Tibial nerve (tissue), 4 donors: ENCODE data around the gene DOP1B. TPM values are rescaled to one million over a fixed set of nuclear protein-coding genes. Genes with fewer than 3 reads are reported as not detected.

Experiments used
- DNase-seq, 2 donors: peaks; one replicate each; pipeline ENCODE4 v3.0.0-alpha.2; 2019; ENCODE audit warnings: low spot score in 2 of 2
- H3K27ac ChIP-seq, 4 donors: fragments of 200-600 bp; sonication (generic) in 3 of 4; one replicate each; pipeline ENCODE4 v1.5.1; 2017 to 2019; ENCODE audit warnings: mild to moderate bottlenecking in 1 of 4
- H3K27me3 ChIP-seq, 2 donors: fragments of 200-600 bp; sonication (generic) in 1 of 2; one replicate each; pipeline versions ENCODE4 v1.5.1 to v1.6.0; 2017 to 2019
- H3K36me3 ChIP-seq, 3 donors: fragments of 200-600 bp; sonication (generic); one replicate each; pipeline ENCODE4 v1.5.1; 2018 to 2019
- H3K4me1 ChIP-seq, 4 donors: fragments of 200-600 bp; sonication (generic) in 3 of 4; one replicate each; pipeline ENCODE4 v1.5.1; 2017 to 2019
- H3K4me3 ChIP-seq, 4 donors: fragments of 200-600 bp; sonication (generic) in 3 of 4; one replicate each; pipeline ENCODE4 v1.5.1; 2017 to 2019; ENCODE audit warnings: mild to moderate bottlenecking in 1 of 4, moderate library complexity in 1 of 4
- H3K9me3 ChIP-seq, 4 donors: fragments of 200-600 bp; sonication (generic) in 3 of 4; one replicate each; pipeline ENCODE4 v1.5.1; 2017 to 2019
- CTCF ChIP-seq, 5 experiments: fragments of 200-600 bp in 3 of 5; fragments of 450-650 bp in 2 of 5; sonication (generic) in 3 of 5; IDR thresholded peaks; one replicate each; pipeline ENCODE4 v1.5.1; 2016 to 2019; ENCODE audit warnings: antibody characterized with exemption in 5 of 5, mild to moderate bottlenecking in 3 of 5, moderate library complexity in 2 of 5
- EP300 ChIP-seq, 2 donors: sonication (generic); formaldehyde crosslinking; IDR thresholded peaks; one replicate each; pipeline ENCODE4 v1.6.1; 2017; ENCODE audit warnings: antibody characterized with exemption in 2 of 2, mild to moderate bottlenecking in 1 of 2
- POLR2A ChIP-seq, 2 donors: fragments of 450-650 bp; IDR thresholded peaks; one replicate each; pipeline ENCODE4 v1.6.1; 2017; ENCODE audit warnings: antibody characterized with exemption in 2 of 2, mild to moderate bottlenecking in 2 of 2, moderate library complexity in 2 of 2
- WGBS, 2 donors: methylation state at CpG; one replicate each; pipeline ENCODE4 v1.1.5; 2018; 5-methylcytosine and 5-hydroxymethylcytosine counted together
- total RNA-seq, 4 donors: library from RNA; depleted of rRNA; stranded (reverse); fragments of >200 nt; gene quantifications; one replicate each; pipeline ENCODE4 v1.1.0, GENCODE V29; 2016

The DOP1B gene
- total RNA-seq, 4 donors from 2014 or later, result 12.3 to 29.9 (median 22.0) TPM

- H3K4me3 ChIP-seq, result no peak overlapping the region
- WGBS, 2 donors, result 88 to 92% methylated on average over 23 of the region's 23 CpGs
- no peak for DNase-seq
Observed at GRCh38 chr21:36200081-36200561, 43.5 kb downstream of the DOP1B start.

DNA sequence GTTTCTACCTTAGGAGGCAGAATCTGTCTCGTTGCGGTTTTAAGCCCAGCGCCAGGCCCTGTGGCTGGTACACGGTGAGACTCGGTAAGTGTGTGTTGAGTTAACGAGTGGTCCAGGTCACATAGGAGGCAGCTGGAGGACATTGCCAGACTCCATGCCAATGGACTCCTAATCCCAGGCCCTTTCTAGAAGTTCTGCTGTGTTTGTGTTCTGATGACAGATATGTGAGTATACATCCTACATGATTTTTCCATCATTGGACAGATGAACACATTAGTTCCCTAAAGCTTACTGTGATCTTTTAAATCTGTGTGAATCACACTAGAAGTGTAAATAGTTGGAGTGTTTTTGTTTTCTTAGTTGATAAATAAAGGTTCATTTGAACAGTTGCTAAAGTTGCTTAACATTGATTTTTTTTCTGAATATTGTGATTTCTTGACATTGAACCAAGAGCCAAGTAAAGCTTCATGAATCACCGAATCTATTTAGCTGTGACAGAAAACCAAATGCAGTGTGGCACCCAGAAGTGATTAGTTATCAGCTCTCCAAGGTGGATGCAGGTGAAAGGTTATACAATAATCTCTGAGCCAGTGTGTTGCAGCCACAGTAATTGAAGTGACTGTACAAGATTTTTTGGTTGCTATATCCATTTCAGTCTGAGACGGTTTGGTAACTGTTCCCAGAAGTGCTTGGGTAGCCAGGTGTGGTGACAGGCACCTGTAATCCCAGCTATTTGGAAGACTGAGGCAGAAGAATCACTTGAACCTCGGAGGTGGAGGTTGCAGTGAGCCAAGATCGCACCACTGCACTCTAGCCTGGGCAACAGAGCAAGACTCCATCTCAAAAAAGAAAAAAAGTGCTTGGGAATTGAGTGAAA is 46.3 kb downstream of the DOP1B start:
- Histone ChIP-seq H3K36me3 (peaks cover 0 to 42% (median 0%) of the 10 kb centered on the region in 3 donors), H3K27ac (no peak overlapping the region), H3K4me3 (no peak overlapping the region), H3K4me1 (no peaks in the 10 kb centered on the region), H3K9me3 (no peaks in the 10 kb centered on the region), H3K27me3 (no peaks in the 10 kb centered on the region)
- TF ChIP-seq POLR2A (IDR thresholded peaks at IDR 0.05) (no peak), CTCF (IDR thresholded peaks at IDR 0.05) (no peak), EP300 (IDR thresholded peaks at IDR 0.05) (no peak)
- DNase-seq, result no peak
- 87 to 89% methylated on average over 10 of the region's 10 CpGs for WGBS, 2 donors

More at GRCh38 chr21:36200081-36200561, 43.5 kb downstream of the DOP1B start:
- Histone ChIP-seq H3K27ac (no peak overlapping the region), H3K27me3 (no peaks in the 10 kb centered on the region), H3K36me3 (peaks cover 0 to 37% (median 0%) of the 10 kb centered on the region in 3 donors), H3K9me3 (no peaks in the 10 kb centered on the region), H3K4me1 (no peaks in the 10 kb centered on the region)
- no peak for TF ChIP-seq CTCF (IDR thresholded peaks at IDR 0.05)

DNA sequence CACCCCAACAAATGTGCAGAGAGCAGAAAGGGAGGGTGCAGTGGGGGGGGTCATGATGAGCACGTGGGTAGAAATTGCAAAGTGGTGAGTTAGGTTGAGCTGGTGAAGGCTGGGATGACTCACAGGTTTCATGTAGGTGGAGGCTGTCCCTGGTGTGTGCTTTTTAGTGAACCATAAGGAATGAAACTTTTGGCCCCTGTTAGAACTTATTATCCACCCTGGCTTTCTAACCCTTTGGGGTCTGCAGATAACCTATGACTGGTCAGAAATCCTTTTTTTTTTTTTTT is 46.9 kb downstream of the DOP1B start:
- no peak for DNase-seq
- WGBS, 2 donors, result 15 to 28% methylated on average over 1 of the region's 1 CpG
- H3K4me3 ChIP-seq, result no peak overlapping the region

GRCh38 chr21:36204980-36205379 is 48.4 kb downstream of the DOP1B start:
- no peaks in the 10 kb centered on the region for H3K4me1 ChIP-seq
- TF ChIP-seq EP300 (IDR thresholded peaks at IDR 0.05), result no peak
- TF ChIP-seq POLR2A (IDR thresholded peaks at IDR 0.05), result no peak
- no peak for TF ChIP-seq CTCF (IDR thresholded peaks at IDR 0.05)
- H3K9me3 ChIP-seq, result no peaks in the 10 kb centered on the region
- no peak for DNase-seq
- no peak overlapping the region for H3K27ac ChIP-seq
- H3K36me3 ChIP-seq, result peaks cover 0 to 47% (median 3%) of the 10 kb centered on the region in 3 donors
- H3K4me3 ChIP-seq, result no peak overlapping the region
- H3K27me3 ChIP-seq, result no peaks in the 10 kb centered on the region
- 92 to 95% methylated on average over 6 of the region's 6 CpGs for WGBS, 2 donors

More for the DNA sequence above, 46.9 kb downstream of the DOP1B start:
- H3K27me3 ChIP-seq, result no peaks in the 10 kb centered on the region
- no peak overlapping the region for H3K27ac ChIP-seq
- no peaks in the 10 kb centered on the region for H3K4me1 ChIP-seq
- peaks cover 0 to 47% (median under 1%) of the 10 kb centered on the region in 3 donors for H3K36me3 ChIP-seq
- TF ChIP-seq POLR2A (IDR thresholded peaks at IDR 0.05) (no peak), CTCF (IDR thresholded peaks at IDR 0.05) (no peak)
- H3K9me3 ChIP-seq, result no peaks in the 10 kb centered on the region

GRCh38 chr21:36205962-36206361 is 49.3 kb downstream of the DOP1B start:
- no peaks in the 10 kb centered on the region for H3K4me1 ChIP-seq
- H3K27ac ChIP-seq, result no peak overlapping the region
- H3K27me3 ChIP-seq, result no peaks in the 10 kb centered on the region
- H3K9me3 ChIP-seq, result no peaks in the 10 kb centered on the region
- no peak overlapping the region for H3K4me3 ChIP-seq
- TF ChIP-seq EP300 (IDR thresholded peaks at IDR 0.05) (no peak), POLR2A (IDR thresholded peaks at IDR 0.05) (no peak), CTCF (IDR thresholded peaks at IDR 0.05) (no peak)
- DNase-seq, result no peak
- 77 to 85% methylated on average over 5 of the region's 5 CpGs for WGBS, 2 donors
- H3K36me3 ChIP-seq, result peaks cover 0 to 45% (median 3%) of the 10 kb centered on the region in 3 donors
